ENCODE measurements around the gene GSTO1. TPM values are rescaled to one million over a fixed set of nuclear protein-coding genes. Genes with fewer than 3 reads are reported as not detected.

Gene GSTO1
- total RNA-seq, 1 experiment from 2014 or later = 134 TPM

- no peak for ATAC-seq
- 0 out of 2 replicates have a peak overlapping the region, but pooled peaks have one; percentile 40 for H3K27ac ChIP-seq (ENCODE audit: low read length)
- in situ Hi-C loops (cut with HindIII; ENCODE audit: low pct_unique_long_range_greater_than_20kb, low sequenced_read_pairs) = no loop called here
These were observed 61.8 kb downstream of the GSTO1 start for GRCh38 chr10:104316321-104317099.

More at GRCh38 chr10:104316321-104317099, 61.8 kb downstream of the GSTO1 start:
- no peaks in the 10 kb centered on the region for H3K27me3 ChIP-seq (ENCODE audit: control insufficient read depth, insufficient read depth, low read length)
- intact Hi-C loops (cut with micrococcal nuclease; ENCODE audit: unreplicated experiment) = no loop called here
- H3K36me3 ChIP-seq (ENCODE audit: control insufficient read depth, insufficient read depth, low read length) = peaks cover 18% of the 10 kb centered on the region
- POLR2A ChIA-PET = no interaction called here
- TF ChIP-seq SIN3A (IDR thresholded peaks at IDR 0.05; ENCODE audit: borderline replicate concordance, insufficient read depth, low read depth, low read length) = no peak
- no peak for TF ChIP-seq TCF7L2 (IDR thresholded peaks at IDR 0.05; ENCODE audit: low read depth, low read length)
- TF ChIP-seq, protein P1, sequence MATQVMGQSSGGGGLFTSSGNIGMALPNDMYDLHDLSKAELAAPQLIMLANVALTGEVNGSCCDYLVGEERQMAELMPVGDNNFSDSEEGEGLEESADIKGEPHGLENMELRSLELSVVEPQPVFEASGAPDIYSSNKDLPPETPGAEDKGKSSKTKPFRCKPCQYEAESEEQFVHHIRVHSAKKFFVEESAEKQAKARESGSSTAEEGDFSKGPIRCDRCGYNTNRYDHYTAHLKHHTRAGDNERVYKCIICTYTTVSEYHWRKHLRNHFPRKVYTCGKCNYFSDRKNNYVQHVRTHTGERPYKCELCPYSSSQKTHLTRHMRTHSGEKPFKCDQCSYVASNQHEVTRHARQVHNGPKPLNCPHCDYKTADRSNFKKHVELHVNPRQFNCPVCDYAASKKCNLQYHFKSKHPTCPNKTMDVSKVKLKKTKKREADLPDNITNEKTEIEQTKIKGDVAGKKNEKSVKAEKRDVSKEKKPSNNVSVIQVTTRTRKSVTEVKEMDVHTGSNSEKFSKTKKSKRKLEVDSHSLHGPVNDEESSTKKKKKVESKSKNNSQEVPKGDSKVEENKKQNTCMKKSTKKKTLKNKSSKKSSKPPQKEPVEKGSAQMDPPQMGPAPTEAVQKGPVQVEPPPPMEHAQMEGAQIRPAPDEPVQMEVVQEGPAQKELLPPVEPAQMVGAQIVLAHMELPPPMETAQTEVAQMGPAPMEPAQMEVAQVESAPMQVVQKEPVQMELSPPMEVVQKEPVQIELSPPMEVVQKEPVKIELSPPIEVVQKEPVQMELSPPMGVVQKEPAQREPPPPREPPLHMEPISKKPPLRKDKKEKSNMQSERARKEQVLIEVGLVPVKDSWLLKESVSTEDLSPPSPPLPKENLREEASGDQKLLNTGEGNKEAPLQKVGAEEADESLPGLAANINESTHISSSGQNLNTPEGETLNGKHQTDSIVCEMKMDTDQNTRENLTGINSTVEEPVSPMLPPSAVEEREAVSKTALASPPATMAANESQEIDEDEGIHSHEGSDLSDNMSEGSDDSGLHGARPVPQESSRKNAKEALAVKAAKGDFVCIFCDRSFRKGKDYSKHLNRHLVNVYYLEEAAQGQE (IDR thresholded peaks at IDR 0.05; ENCODE audit: insufficient read depth in 1 of 2, low read depth in 2 of 2, low read length in 1 of 2) = no peak
- TF ChIP-seq CTCF (IDR thresholded peaks at IDR 0.05) = no peak
- TF ChIP-seq POLR2AphosphoS5 (IDR thresholded peaks at IDR 0.05; ENCODE audit: low read depth, low read length) = no peak
- no TSS peak for BruUV-seq (replicated peaks)
- H3K4me3 ChIP-seq (ENCODE audit: low read depth in 2 of 2, low read length in 2 of 2) = no peak overlapping the region
- DNase-seq (ENCODE audit: low read depth, low spot score) = no peak
- CTCF ChIA-PET = no interaction called here
- no peaks in the 10 kb centered on the region for H3K9me3 ChIP-seq (ENCODE audit: control insufficient read depth, insufficient read depth, low read depth, low read length)
- peaks cover 49% of the 10 kb centered on the region for H3K4me1 ChIP-seq (ENCODE audit: control insufficient read depth, insufficient read depth, low read length)

Small RNAs within 50 kb of the gene (microRNA-seq; reads per million reads assigned to microRNA genes)
- gene MIR4482 (ENCODE audit: unreplicated experiment) (not detected), gene MIR609 (ENCODE audit: unreplicated experiment) (not detected)

Other genes with a start within 250 kb of the GSTO1 start
- gene COL17A1, start 169.0 kb upstream of the GSTO1 start, total RNA-seq (2021; ENCODE audit: unreplicated experiment) = 0.26 TPM
- 8.4 TPM for gene SFR1, start 132.7 kb upstream of the GSTO1 start, total RNA-seq (2021; ENCODE audit: unreplicated experiment)
- gene CFAP43, start 22.5 kb upstream of the GSTO1 start, total RNA-seq (2021; ENCODE audit: unreplicated experiment) = 0.21 TPM
- 28.5 TPM for gene GSTO2, start 14.3 kb downstream of the GSTO1 start, total RNA-seq (2021; ENCODE audit: unreplicated experiment)
- 55.0 TPM for gene ITPRIP, start 83.6 kb downstream of the GSTO1 start, total RNA-seq (2021; ENCODE audit: unreplicated experiment)
- 2.0 TPM for gene CFAP58, start 98.9 kb downstream of the GSTO1 start, total RNA-seq (2021; ENCODE audit: unreplicated experiment)

All from Panc1 (cell line).